ENCODE measurements around the gene TGIF2.

Gene TGIF2

DNA sequence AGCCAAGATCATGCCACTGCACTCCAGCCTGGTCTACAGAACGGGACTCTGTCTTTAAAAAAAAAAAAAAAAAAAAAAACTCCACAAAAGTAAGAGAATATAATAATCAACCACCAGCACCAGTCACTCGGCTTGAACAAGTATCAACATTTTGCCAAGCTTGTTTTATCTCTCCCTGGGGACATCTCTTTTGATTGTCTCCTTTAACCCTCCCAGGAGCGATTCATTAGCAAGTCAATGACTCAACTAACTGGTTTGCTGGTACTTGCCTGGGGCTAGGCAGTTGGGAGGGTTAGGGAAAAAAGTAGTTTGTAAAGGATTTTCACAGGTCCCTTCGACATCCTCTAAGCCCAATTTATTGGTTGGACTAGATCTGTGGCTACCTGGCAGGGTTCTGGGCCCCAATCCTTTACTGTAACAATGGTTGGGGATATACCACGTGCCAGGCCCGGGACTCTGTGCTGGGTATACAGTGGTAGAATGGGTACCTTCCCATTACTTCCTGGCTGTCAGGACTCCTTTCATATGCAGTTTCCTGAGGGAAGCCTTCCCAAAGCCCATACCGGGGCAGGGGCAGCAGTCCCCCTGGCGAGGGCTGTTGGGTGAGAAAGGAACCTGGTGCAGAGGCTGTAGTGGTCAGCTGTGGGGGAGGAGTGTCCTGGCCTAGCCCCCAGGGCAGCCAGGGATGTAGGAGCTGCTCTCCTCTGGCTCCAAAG, 12.2 kb downstream of the TGIF2 start (continued):
- TF ChIP-seq, protein P1, sequence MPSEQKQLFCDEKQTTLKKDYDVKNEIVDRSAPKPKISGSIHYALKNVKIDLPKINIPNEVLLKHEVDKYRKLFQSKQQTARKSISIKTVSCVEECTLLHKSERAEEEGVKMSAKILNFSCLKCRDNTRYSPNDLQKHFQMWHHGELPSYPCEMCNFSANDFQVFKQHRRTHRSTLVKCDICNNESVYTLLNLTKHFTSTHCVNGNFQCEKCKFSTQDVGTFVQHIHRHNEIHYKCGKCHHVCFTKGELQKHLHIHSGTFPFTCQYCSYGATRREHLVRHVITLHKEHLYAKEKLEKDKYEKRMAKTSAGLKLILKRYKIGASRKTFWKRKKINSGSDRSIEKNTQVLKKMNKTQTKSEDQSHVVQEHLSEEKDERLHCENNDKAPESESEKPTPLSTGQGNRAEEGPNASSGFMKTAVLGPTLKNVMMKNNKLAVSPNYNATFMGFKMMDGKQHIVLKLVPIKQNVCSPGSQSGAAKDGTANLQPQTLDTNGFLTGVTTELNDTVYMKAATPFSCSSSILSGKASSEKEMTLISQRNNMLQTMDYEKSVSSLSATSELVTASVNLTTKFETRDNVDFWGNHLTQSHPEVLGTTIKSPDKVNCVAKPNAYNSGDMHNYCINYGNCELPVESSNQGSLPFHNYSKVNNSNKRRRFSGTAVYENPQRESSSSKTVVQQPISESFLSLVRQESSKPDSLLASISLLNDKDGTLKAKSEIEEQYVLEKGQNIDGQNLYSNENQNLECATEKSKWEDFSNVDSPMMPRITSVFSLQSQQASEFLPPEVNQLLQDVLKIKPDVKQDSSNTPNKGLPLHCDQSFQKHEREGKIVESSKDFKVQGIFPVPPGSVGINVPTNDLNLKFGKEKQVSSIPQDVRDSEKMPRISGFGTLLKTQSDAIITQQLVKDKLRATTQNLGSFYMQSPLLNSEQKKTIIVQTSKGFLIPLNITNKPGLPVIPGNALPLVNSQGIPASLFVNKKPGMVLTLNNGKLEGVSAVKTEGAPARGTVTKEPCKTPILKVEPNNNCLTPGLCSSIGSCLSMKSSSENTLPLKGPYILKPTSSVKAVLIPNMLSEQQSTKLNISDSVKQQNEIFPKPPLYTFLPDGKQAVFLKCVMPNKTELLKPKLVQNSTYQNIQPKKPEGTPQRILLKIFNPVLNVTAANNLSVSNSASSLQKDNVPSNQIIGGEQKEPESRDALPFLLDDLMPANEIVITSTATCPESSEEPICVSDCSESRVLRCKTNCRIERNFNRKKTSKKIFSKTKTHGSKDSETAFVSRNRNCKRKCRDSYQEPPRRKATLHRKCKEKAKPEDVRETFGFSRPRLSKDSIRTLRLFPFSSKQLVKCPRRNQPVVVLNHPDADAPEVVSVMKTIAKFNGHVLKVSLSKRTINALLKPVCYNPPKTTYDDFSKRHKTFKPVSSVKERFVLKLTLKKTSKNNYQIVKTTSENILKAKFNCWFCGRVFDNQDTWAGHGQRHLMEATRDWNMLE (tag by site-specific recombination; conservative IDR thresholded peaks at IDR 0.05; ENCODE audit: low read depth), result no peak
- TF ChIP-seq ZNF24 (tag by site-specific recombination; IDR thresholded peaks at IDR 0.05), result no peak
- no peak for TF ChIP-seq ZNF341 (tag by site-specific recombination; IDR thresholded peaks at IDR 0.05; ENCODE audit: low read depth)
- no peak for TF ChIP-seq ZNF292 (tag by site-specific recombination; IDR thresholded peaks at IDR 0.05; ENCODE audit: borderline replicate concordance, low read depth)
- TF ChIP-seq ZNF174 (tag by site-specific recombination; IDR thresholded peaks at IDR 0.05), result no peak
- TF ChIP-seq ZNF585B (tag by site-specific recombination; IDR thresholded peaks at IDR 0.05), result no peak
- TF ChIP-seq ZNF707 (tag by site-specific recombination; IDR thresholded peaks at IDR 0.05), result no peak
- TF ChIP-seq ZNF114 (tag by site-specific recombination; IDR thresholded peaks at IDR 0.05), result no peak
- no peak for TF ChIP-seq ZSCAN30 (tag by site-specific recombination; IDR thresholded peaks at IDR 0.05)
- no peak for TF ChIP-seq ZIC2 (tag by site-specific recombination; IDR thresholded peaks at IDR 0.05)
- no peak for TF ChIP-seq ZFHX2 (tag by site-specific recombination; conservative IDR thresholded peaks at IDR 0.05)
- no peak for TF ChIP-seq ZNF350 (tag by site-specific recombination; IDR thresholded peaks at IDR 0.05)
- peak; percentile 89 for TF ChIP-seq OSR2 (tag by site-specific recombination; IDR thresholded peaks at IDR 0.05)
- peak; percentile 76 for TF ChIP-seq BCL11A (tag by site-specific recombination; IDR thresholded peaks at IDR 0.05; ENCODE audit: low read depth)
- TF ChIP-seq REPIN1 (tag by site-specific recombination; IDR thresholded peaks at IDR 0.05; ENCODE audit: low read depth), result no peak
- TF ChIP-seq ZSCAN23 (tag by site-specific recombination; IDR thresholded peaks at IDR 0.05), result 0 out of 2 replicates have a peak, but pooled peaks have one; percentile 43
- no peak for TF ChIP-seq MYNN (tag by site-specific recombination; IDR thresholded peaks at IDR 0.05; ENCODE audit: borderline replicate concordance)
- no peak for TF ChIP-seq YY1 (tag by site-specific recombination; IDR thresholded peaks at IDR 0.05)
- TF ChIP-seq ZNF548 (tag by site-specific recombination; IDR thresholded peaks at IDR 0.05), result no peak
- no peak for TF ChIP-seq ZNF560 (tag by site-specific recombination; IDR thresholded peaks at IDR 0.05; ENCODE audit: borderline replicate concordance)
- no peak for TF ChIP-seq ZNF747 (tag by site-specific recombination; IDR thresholded peaks at IDR 0.05)
- TF ChIP-seq, protein P2, sequence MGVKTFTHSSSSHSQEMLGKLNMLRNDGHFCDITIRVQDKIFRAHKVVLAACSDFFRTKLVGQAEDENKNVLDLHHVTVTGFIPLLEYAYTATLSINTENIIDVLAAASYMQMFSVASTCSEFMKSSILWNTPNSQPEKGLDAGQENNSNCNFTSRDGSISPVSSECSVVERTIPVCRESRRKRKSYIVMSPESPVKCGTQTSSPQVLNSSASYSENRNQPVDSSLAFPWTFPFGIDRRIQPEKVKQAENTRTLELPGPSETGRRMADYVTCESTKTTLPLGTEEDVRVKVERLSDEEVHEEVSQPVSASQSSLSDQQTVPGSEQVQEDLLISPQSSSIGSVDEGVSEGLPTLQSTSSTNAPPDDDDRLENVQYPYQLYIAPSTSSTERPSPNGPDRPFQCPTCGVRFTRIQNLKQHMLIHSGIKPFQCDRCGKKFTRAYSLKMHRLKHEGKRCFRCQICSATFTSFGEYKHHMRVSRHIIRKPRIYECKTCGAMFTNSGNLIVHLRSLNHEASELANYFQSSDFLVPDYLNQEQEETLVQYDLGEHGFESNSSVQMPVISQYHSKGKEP (tag by site-specific recombination; IDR thresholded peaks at IDR 0.05), result no peak
- no peak for TF ChIP-seq ZNF423 (tag by site-specific recombination; IDR thresholded peaks at IDR 0.05)
- TF ChIP-seq ZNF670 (tag by site-specific recombination; IDR thresholded peaks at IDR 0.05; ENCODE audit: low read depth), result no peak
- TF ChIP-seq ZNF133 (tag by site-specific recombination; IDR thresholded peaks at IDR 0.05), result no peak
- peak; percentile 44; the same call in 1 of the 2 replicates for TF ChIP-seq SP7 (tag by site-specific recombination; IDR thresholded peaks at IDR 0.05)
- TF ChIP-seq, protein P3, sequence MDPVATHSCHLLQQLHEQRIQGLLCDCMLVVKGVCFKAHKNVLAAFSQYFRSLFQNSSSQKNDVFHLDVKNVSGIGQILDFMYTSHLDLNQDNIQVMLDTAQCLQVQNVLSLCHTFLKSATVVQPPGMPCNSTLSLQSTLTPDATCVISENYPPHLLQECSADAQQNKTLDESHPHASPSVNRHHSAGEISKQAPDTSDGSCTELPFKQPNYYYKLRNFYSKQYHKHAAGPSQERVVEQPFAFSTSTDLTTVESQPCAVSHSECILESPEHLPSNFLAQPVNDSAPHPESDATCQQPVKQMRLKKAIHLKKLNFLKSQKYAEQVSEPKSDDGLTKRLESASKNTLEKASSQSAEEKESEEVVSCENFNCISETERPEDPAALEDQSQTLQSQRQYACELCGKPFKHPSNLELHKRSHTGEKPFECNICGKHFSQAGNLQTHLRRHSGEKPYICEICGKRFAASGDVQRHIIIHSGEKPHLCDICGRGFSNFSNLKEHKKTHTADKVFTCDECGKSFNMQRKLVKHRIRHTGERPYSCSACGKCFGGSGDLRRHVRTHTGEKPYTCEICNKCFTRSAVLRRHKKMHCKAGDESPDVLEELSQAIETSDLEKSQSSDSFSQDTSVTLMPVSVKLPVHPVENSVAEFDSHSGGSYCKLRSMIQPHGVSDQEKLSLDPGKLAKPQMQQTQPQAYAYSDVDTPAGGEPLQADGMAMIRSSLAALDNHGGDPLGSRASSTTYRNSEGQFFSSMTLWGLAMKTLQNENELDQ (tag by site-specific recombination; IDR thresholded peaks at IDR 0.05; ENCODE audit: low read depth), result no peak
